ENCODE measurements around the gene UBR3. TPM values are rescaled to one million over a fixed set of nuclear protein-coding genes. Genes with fewer than 3 reads are reported as not detected.

The UBR3 gene
- total RNA-seq, 6 donors from 2014 or later, result 27.8 to 126 (median 44.7) TPM

DNA sequence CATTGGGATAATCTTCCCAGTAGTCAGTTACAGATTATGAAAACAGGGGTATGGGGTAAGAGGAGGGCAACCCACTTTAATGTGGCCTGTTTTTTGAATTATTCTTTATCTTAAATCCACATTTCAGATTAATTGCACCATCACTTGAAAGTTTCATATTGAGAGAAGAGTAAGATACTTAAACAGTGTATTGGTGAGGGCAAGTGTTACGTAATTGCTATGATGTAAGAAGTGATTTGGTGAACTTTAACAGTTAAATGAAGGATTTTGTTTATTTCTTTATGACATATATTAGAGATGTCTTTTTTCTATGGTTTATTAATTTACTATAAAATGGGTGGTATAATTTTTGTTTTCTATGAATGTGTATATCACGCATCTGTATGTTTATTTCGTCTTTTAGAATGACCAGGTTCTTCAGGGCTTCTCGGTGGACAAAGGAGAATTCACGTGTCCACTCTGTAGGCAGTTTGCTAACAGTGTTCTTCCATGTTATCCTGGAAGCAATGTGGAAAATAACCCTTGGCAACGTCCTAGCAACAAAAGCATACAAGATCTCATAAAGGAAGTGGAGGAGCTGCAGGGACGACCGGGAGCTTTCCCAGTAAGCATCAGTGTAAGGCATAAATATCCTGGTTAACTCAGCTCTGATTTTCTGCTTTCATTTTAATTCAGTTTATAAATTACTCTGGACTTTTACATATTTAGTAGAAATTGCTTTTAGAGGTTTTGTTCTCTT is 179.5 kb downstream of the UBR3 start:
- WGBS, 2 donors, result 78 to 83% methylated on average over 8 of the region's 8 CpGs
- H3K4me3 ChIP-seq, result no peak overlapping the region
- ATAC-seq (ENCODE audit: low FRiP score in 2 of 2), result no peak
- no peak overlapping the region for H3K27ac ChIP-seq
- no peaks in the 10 kb centered on the region for H3K27me3 ChIP-seq
- TF ChIP-seq, protein P1, sequence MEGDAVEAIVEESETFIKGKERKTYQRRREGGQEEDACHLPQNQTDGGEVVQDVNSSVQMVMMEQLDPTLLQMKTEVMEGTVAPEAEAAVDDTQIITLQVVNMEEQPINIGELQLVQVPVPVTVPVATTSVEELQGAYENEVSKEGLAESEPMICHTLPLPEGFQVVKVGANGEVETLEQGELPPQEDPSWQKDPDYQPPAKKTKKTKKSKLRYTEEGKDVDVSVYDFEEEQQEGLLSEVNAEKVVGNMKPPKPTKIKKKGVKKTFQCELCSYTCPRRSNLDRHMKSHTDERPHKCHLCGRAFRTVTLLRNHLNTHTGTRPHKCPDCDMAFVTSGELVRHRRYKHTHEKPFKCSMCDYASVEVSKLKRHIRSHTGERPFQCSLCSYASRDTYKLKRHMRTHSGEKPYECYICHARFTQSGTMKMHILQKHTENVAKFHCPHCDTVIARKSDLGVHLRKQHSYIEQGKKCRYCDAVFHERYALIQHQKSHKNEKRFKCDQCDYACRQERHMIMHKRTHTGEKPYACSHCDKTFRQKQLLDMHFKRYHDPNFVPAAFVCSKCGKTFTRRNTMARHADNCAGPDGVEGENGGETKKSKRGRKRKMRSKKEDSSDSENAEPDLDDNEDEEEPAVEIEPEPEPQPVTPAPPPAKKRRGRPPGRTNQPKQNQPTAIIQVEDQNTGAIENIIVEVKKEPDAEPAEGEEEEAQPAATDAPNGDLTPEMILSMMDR (IDR thresholded peaks at IDR 0.05), result no peak
- no peaks in the 10 kb centered on the region for H3K9me3 ChIP-seq
- DNase-seq, result no peak
- no peaks in the 10 kb centered on the region for H3K4me1 ChIP-seq
- H3K36me3 ChIP-seq, result peaks cover 2 to 41% (median 19%) of the 10 kb centered on the region in 4 donors

DNA sequence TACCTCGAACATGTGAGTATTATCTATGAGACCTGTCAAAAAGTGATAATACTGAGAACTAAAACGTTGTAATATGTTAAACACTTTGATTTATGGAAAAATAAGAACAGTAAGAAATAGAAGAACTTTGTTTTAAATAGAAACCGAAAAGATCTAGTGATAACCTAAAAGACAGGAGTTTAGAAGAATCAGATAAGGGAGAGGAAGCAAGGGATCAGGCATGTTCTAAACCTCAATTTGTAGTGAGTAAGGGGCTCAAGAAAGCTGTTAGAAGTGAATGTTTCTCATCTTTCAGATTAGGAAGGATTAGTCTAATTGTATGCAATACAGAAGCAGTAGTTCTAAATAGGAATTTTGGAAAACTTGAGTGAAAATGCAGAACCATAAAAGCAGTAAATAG is 182.0 kb downstream of the UBR3 start:
- H3K9me3 ChIP-seq, result no peaks in the 10 kb centered on the region
- ATAC-seq (ENCODE audit: low FRiP score in 2 of 2) (no peak), DNase-seq (no peak)
- WGBS, 2 donors, result 73 to 81% methylated on average over 3 of the region's 3 CpGs
- no peaks in the 10 kb centered on the region for H3K4me1 ChIP-seq
- H3K36me3 ChIP-seq, result peaks cover 0 to 21% (median 8%) of the 10 kb centered on the region in 4 donors
- no peak for TF ChIP-seq POLR2AphosphoS5 (IDR thresholded peaks at IDR 0.05)
- TF ChIP-seq, protein P1 (IDR thresholded peaks at IDR 0.05), result no peak
- no peak for TF ChIP-seq POLR2A (IDR thresholded peaks at IDR 0.05)
- no peak for TF ChIP-seq EP300 (IDR thresholded peaks at IDR 0.05)
- no peaks in the 10 kb centered on the region for H3K27me3 ChIP-seq
- H3K4me3 ChIP-seq, result no peak overlapping the region
- H3K27ac ChIP-seq, result no peak overlapping the region

DNA sequence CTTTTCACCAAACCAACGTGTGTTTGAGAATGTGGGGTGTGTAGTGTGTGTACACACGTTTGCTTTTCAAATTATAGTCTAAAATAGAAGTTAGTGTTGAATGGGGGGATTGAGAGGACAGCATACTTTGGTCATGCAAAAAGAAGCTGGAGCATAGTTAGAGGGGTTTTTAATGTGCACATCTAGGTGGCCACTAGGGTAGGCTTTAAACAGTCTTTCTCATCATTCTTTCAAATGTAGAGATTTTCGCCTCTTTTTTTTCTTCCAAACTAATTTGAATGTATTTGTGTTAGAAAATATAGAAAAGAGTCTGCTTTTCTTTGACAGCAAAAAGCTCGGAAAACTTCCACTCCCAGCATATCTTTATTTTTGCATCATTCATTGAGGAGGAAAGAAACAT is 185.5 kb downstream of the UBR3 start:
- Histone ChIP-seq H3K9me3 (no peaks in the 10 kb centered on the region), H3K36me3 (peaks cover 0 to 8% (median under 1%) of the 10 kb centered on the region in 4 donors), H3K4me1 (no peaks in the 10 kb centered on the region), H3K27ac (no peak overlapping the region), H3K27me3 (no peaks in the 10 kb centered on the region), H3K4me3 (no peak overlapping the region)
- WGBS, 2 donors, result 89 to 93% methylated on average over 4 of the region's 4 CpGs
- ATAC-seq (ENCODE audit: low FRiP score in 2 of 2), result no peak
- DNase-seq, result no peak
- TF ChIP-seq POLR2AphosphoS5 (IDR thresholded peaks at IDR 0.05) (no peak), POLR2A (IDR thresholded peaks at IDR 0.05) (no peak), EP300 (IDR thresholded peaks at IDR 0.05) (no peak)
- TF ChIP-seq, protein P1 (IDR thresholded peaks at IDR 0.05), result no peak

DNA sequence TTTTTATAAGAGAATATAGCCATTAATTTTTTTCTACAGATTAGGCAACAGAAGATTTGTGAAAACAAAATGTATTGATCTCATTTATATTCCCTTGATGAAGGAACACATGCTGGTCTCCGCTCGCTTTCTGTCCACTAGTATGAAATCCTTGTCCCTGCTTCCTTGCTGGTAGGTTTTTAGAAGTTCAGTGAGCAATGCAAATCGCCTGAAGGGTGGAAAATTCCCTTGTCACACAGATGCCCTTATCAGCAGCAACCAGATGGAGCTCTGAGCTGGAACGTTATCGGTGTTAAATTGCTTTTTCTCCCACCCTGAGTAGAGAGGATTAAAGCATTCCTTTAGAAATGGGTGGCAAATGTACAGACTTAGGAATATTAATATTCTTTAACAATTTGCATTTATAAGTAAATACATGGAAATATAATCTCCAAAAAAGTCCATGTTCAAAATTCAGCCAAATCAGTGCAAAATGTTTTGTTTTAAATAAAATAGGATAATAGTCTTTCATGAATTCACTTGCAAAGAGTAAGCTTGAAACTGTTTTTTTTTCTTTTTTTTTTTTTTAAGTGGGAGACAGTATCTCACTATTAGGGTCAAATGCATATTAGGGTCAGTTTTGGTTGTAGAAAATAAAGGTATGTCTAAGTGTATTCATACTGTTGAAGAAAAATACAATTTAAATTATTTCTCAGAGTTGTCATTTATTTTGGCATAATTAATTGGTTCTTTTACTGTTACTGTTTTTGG is 186.7 kb downstream of the UBR3 start:
- no peaks in the 10 kb centered on the region for H3K27me3 ChIP-seq
- H3K27ac ChIP-seq, result no peak overlapping the region
- no peak for DNase-seq
- no peak overlapping the region for H3K4me3 ChIP-seq
- H3K9me3 ChIP-seq, result no peaks in the 10 kb centered on the region
- peaks cover 0 to 6% (median 0%) of the 10 kb centered on the region in 4 donors for H3K36me3 ChIP-seq
- WGBS, 2 donors, result 67 to 74% methylated on average over 5 of the region's 5 CpGs
- peaks cover 0 to 3% (median 0%) of the 10 kb centered on the region in 4 donors for H3K4me1 ChIP-seq
- no peak for ATAC-seq (ENCODE audit: low FRiP score in 2 of 2)
- no peak for TF ChIP-seq EP300 (IDR thresholded peaks at IDR 0.05)
- TF ChIP-seq, protein P1 (IDR thresholded peaks at IDR 0.05), result no peak
